ENCODE data around the gene CLCNKA.

DNA sequence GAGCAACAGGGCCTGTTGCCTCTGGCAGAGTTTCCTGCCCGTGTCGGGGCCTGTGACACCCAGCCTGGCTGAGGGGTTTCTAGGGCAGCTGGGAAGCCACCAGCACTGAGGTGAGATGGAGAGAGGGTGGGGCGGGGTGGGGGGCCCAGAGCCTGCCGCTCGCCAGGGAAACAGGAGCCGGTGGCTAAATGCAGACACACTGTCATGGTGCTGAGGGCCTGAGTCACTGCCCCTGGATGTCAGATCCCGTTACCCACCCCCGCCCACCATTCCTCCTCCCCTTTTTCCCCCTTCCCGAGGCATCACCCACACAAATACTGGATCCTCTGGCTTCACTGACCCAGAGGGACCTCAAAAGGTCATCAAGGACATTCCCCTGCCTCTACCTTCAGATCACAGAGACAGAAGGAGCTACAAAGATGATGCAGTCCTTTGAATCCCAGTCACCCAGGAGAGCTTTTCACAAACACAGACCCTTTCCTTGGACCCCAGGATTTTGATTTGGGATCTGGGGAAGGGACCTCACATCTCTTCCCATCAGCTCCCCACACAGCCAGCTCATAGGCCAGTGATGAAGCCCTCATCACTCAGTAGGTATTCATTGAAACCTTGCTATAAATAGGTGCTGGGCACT lies 2.1 kb upstream of the CLCNKA start:
- TF ChIP-seq, protein P1, sequence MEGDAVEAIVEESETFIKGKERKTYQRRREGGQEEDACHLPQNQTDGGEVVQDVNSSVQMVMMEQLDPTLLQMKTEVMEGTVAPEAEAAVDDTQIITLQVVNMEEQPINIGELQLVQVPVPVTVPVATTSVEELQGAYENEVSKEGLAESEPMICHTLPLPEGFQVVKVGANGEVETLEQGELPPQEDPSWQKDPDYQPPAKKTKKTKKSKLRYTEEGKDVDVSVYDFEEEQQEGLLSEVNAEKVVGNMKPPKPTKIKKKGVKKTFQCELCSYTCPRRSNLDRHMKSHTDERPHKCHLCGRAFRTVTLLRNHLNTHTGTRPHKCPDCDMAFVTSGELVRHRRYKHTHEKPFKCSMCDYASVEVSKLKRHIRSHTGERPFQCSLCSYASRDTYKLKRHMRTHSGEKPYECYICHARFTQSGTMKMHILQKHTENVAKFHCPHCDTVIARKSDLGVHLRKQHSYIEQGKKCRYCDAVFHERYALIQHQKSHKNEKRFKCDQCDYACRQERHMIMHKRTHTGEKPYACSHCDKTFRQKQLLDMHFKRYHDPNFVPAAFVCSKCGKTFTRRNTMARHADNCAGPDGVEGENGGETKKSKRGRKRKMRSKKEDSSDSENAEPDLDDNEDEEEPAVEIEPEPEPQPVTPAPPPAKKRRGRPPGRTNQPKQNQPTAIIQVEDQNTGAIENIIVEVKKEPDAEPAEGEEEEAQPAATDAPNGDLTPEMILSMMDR (conservative IDR thresholded peaks at IDR 0.05) = no peak
- no peak for TF ChIP-seq EZH2 (IDR thresholded peaks at IDR 0.05; ENCODE audit: low read depth)
